Ishikawa (cell line): Measurements from ENCODE around the gene RETNLB.

ENCODE experiments used
- CEBPB ChIP-seq: IDR thresholded peaks from 2 replicates; pipeline ENCODE4 v1.6.1; 2012
- CREB1 ChIP-seq: IDR thresholded peaks from 2 replicates; pipeline ENCODE4 v1.6.1; 2012; ENCODE audit warnings: low read depth
- EGR1 ChIP-seq: IDR thresholded peaks from 2 replicates; pipeline ENCODE4 v1.6.1; 2012
- EP300 ChIP-seq: IDR thresholded peaks from 2 replicates; pipeline ENCODE4 v1.6.1; 2012; ENCODE audit warnings: borderline replicate concordance
- FOXM1 ChIP-seq: IDR thresholded peaks from 2 replicates; pipeline ENCODE4 v1.6.1; 2012; ENCODE audit warnings: low read depth, borderline replicate concordance
- MAX ChIP-seq: IDR thresholded peaks from 2 replicates; pipeline ENCODE4 v1.6.1; 2012
- NFIC ChIP-seq: IDR thresholded peaks from 2 replicates; pipeline ENCODE4 v1.6.1; 2012
- RAD21 ChIP-seq: IDR thresholded peaks from 2 replicates; pipeline ENCODE4 v1.6.1; 2012; ENCODE audit warnings: low read depth
- TAF1 ChIP-seq: IDR thresholded peaks from 2 replicates; pipeline ENCODE4 v1.6.1; 2012; ENCODE audit warnings: low read depth, mild to moderate bottlenecking
- TCF12 ChIP-seq: IDR thresholded peaks from 2 replicates; pipeline ENCODE4 v1.6.1; 2012; ENCODE audit warnings: low read depth
- TEAD4 ChIP-seq: IDR thresholded peaks from 2 replicates; pipeline ENCODE4 v1.6.1; 2012
- YY1 ChIP-seq: IDR thresholded peaks from 2 replicates; pipeline ENCODE4 v1.6.1; 2012; ENCODE audit warnings: low read depth
- ZBTB7A ChIP-seq: IDR thresholded peaks from 2 replicates; pipeline ENCODE4 v1.6.1; 2012; ENCODE audit warnings: low read depth
- TF ChIP-seq, protein P1 (sequence below): IDR thresholded peaks from 2 replicates; pipeline ENCODE4 v1.6.1; 2012
- TF ChIP-seq, protein P2 (sequence below): IDR thresholded peaks from 2 replicates; pipeline ENCODE4 v1.6.1; 2012; ENCODE audit warnings: low read depth, mild to moderate bottlenecking

Gene RETNLB

GRCh38 chr3:108713816-108714215, 43.4 kb downstream of the RETNLB start:
- TF ChIP-seq TEAD4: no peak
- no peak for TF ChIP-seq FOXM1
- TF ChIP-seq, protein P1, sequence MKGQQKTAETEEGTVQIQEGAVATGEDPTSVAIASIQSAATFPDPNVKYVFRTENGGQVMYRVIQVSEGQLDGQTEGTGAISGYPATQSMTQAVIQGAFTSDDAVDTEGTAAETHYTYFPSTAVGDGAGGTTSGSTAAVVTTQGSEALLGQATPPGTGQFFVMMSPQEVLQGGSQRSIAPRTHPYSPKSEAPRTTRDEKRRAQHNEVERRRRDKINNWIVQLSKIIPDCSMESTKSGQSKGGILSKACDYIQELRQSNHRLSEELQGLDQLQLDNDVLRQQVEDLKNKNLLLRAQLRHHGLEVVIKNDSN: no peak
- no peak for TF ChIP-seq TCF12
- TF ChIP-seq EGR1: no peak
- no peak for TF ChIP-seq MAX
- TF ChIP-seq NFIC: no peak
- TF ChIP-seq, protein P2, sequence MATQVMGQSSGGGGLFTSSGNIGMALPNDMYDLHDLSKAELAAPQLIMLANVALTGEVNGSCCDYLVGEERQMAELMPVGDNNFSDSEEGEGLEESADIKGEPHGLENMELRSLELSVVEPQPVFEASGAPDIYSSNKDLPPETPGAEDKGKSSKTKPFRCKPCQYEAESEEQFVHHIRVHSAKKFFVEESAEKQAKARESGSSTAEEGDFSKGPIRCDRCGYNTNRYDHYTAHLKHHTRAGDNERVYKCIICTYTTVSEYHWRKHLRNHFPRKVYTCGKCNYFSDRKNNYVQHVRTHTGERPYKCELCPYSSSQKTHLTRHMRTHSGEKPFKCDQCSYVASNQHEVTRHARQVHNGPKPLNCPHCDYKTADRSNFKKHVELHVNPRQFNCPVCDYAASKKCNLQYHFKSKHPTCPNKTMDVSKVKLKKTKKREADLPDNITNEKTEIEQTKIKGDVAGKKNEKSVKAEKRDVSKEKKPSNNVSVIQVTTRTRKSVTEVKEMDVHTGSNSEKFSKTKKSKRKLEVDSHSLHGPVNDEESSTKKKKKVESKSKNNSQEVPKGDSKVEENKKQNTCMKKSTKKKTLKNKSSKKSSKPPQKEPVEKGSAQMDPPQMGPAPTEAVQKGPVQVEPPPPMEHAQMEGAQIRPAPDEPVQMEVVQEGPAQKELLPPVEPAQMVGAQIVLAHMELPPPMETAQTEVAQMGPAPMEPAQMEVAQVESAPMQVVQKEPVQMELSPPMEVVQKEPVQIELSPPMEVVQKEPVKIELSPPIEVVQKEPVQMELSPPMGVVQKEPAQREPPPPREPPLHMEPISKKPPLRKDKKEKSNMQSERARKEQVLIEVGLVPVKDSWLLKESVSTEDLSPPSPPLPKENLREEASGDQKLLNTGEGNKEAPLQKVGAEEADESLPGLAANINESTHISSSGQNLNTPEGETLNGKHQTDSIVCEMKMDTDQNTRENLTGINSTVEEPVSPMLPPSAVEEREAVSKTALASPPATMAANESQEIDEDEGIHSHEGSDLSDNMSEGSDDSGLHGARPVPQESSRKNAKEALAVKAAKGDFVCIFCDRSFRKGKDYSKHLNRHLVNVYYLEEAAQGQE: no peak
- no peak for TF ChIP-seq TAF1
- TF ChIP-seq YY1: no peak
- no peak for TF ChIP-seq CEBPB
- no peak for TF ChIP-seq ZBTB7A

- no peak for TF ChIP-seq NFIC
- no peak for TF ChIP-seq TAF1
- no peak for TF ChIP-seq RAD21
- TF ChIP-seq CREB1: no peak
- TF ChIP-seq MAX: no peak
- TF ChIP-seq YY1: no peak
- TF ChIP-seq EGR1: no peak
- no peak for TF ChIP-seq FOXM1
- no peak for TF ChIP-seq TCF12
- no peak for TF ChIP-seq ZBTB7A
- TF ChIP-seq EP300: no peak
- TF ChIP-seq CEBPB: no peak
- TF ChIP-seq, protein P2: no peak
- TF ChIP-seq, protein P1: no peak
- no peak for TF ChIP-seq TEAD4
These were observed 44.1 kb downstream of the RETNLB start for GRCh38 chr3:108713009-108713516.
